ENCODE measurements around the gene TMEM151B. TPM values are rescaled to one million over a fixed set of nuclear protein-coding genes. Genes with fewer than 3 reads are reported as not detected.
"Not testable (repeated sequence)": the region's sequence is repeated elsewhere in the genome, so short reads cannot be mapped to it uniquely, and the experiment has no call there.

Gene TMEM151B
- total RNA-seq, 2 donors from 2014 or later: 0.22 to 0.51 TPM

DNA sequence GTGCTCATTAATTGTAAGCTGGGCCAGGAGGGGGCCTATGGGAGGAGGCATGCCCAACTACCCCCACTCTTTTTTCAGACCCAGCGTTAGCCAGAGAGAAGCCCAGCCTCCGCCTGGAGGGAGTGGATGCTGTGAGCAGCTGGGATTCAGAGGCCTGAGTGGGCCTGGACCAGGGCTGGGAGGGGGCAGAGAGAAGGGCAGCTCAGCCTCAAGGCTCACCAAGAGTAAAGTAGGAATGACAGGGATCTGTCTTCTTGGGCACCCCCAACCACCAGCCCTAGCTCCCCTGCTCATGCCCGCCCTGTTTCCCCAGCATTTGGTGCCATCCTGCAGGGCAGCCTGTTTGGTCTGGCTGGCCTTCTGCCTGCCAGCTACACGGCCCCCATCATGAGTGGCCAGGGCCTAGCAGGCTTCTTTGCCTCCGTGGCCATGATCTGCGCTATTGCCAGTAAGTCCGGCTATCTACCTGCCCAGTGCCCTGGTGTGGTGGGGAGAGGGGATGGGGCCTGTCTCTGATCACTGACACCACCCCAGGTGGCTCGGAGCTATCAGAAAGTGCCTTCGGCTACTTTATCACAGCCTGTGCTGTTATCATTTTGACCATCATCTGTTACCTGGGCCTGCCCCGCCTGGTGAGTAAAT lies 40.1 kb upstream of the TMEM151B start:
- Histone ChIP-seq H3K9me3 (ENCODE audit: control insufficient read depth, low read length) (no peaks in the 10 kb centered on the region), H3K27me3 (ENCODE audit: control insufficient read depth, insufficient read depth, low read length, poor library complexity, severe bottlenecking) (no peaks in the 10 kb centered on the region), H3K9ac (ENCODE audit: extremely low read depth, low read length, poor library complexity, severe bottlenecking) (no peak overlapping the region), H3K4me1 (ENCODE audit: control insufficient read depth, insufficient read depth, low read length) (peaks cover 14% of the 10 kb centered on the region), H3K36me3 (ENCODE audit: control insufficient read depth, insufficient read depth, low read length) (peaks cover 13% of the 10 kb centered on the region), H3K27ac (ENCODE audit: low read depth, low read length) (no peak overlapping the region), H3K4me3 (ENCODE audit: low read length) (no peak overlapping the region)
- H3K27ac Mint-ChIP-seq: no peak overlapping the region
- TF ChIP-seq, protein P1, sequence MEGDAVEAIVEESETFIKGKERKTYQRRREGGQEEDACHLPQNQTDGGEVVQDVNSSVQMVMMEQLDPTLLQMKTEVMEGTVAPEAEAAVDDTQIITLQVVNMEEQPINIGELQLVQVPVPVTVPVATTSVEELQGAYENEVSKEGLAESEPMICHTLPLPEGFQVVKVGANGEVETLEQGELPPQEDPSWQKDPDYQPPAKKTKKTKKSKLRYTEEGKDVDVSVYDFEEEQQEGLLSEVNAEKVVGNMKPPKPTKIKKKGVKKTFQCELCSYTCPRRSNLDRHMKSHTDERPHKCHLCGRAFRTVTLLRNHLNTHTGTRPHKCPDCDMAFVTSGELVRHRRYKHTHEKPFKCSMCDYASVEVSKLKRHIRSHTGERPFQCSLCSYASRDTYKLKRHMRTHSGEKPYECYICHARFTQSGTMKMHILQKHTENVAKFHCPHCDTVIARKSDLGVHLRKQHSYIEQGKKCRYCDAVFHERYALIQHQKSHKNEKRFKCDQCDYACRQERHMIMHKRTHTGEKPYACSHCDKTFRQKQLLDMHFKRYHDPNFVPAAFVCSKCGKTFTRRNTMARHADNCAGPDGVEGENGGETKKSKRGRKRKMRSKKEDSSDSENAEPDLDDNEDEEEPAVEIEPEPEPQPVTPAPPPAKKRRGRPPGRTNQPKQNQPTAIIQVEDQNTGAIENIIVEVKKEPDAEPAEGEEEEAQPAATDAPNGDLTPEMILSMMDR (conservative IDR thresholded peaks at IDR 0.05): no peak
- peaks cover 45% of the 10 kb centered on the region for H3K36me3 Mint-ChIP-seq (ENCODE audit: low read depth)
- no peak for DNase-seq
- 89 to 100% methylated on average over 1 to 8 of the region's 10 CpGs for WGBS, 2 experiments (ENCODE audit: insufficient coverage in 1 of 2, insufficient read length in 1 of 2)
- no peaks in the 10 kb centered on the region for H3K9me3 Mint-ChIP-seq
- no peaks in the 10 kb centered on the region for H3K27me3 Mint-ChIP-seq (ENCODE audit: insufficient read depth)
- peaks cover 34% of the 10 kb centered on the region for H3K4me1 Mint-ChIP-seq
- H3K4me3 Mint-ChIP-seq: no peak overlapping the region

DNA sequence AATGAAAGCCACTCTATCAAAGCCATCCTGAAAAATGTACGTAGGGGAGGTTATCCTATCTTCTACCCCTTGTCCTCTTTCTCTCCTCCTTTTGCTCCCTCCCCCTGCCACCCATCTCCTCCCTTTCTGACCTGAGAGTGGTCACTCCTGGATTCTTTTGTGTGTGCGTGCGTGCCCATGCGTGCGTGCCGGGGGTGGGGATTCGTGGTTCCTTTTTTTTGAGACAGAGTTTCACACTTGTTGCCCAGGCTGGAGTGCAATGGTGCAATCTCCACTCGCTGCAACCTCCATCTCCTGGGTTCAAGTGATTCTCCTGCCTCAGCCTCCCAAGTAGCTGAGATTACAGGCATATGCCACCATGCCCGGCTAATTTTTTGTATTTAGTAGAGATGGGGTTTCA lies 38.8 kb upstream of the TMEM151B start:
- H3K4me3 ChIP-seq (ENCODE audit: low read length); DNase-seq; H3K27ac ChIP-seq (ENCODE audit: low read depth, low read length); H3K9me3 Mint-ChIP-seq; H3K27me3 Mint-ChIP-seq (ENCODE audit: insufficient read depth); H3K27me3 ChIP-seq (ENCODE audit: control insufficient read depth, insufficient read depth, low read length, poor library complexity, severe bottlenecking); H3K9ac ChIP-seq (ENCODE audit: extremely low read depth, low read length, poor library complexity, severe bottlenecking); H3K4me1 ChIP-seq (ENCODE audit: control insufficient read depth, insufficient read depth, low read length); H3K9me3 ChIP-seq (ENCODE audit: control insufficient read depth, low read length); H3K4me3 Mint-ChIP-seq; H3K27ac Mint-ChIP-seq: not testable (repeated sequence)
- H3K36me3 Mint-ChIP-seq (ENCODE audit: low read depth): peaks cover 48% of the 10 kb centered on the region
- H3K36me3 ChIP-seq (ENCODE audit: control insufficient read depth, insufficient read depth, low read length): peaks cover 13% of the 10 kb centered on the region
- peaks cover 27% of the 10 kb centered on the region for H3K4me1 Mint-ChIP-seq
- WGBS, 2 experiments (ENCODE audit: insufficient coverage in 1 of 2, insufficient read length in 1 of 2): 90 to 96% methylated on average over 7 to 9 of the region's 9 CpGs

DNA sequence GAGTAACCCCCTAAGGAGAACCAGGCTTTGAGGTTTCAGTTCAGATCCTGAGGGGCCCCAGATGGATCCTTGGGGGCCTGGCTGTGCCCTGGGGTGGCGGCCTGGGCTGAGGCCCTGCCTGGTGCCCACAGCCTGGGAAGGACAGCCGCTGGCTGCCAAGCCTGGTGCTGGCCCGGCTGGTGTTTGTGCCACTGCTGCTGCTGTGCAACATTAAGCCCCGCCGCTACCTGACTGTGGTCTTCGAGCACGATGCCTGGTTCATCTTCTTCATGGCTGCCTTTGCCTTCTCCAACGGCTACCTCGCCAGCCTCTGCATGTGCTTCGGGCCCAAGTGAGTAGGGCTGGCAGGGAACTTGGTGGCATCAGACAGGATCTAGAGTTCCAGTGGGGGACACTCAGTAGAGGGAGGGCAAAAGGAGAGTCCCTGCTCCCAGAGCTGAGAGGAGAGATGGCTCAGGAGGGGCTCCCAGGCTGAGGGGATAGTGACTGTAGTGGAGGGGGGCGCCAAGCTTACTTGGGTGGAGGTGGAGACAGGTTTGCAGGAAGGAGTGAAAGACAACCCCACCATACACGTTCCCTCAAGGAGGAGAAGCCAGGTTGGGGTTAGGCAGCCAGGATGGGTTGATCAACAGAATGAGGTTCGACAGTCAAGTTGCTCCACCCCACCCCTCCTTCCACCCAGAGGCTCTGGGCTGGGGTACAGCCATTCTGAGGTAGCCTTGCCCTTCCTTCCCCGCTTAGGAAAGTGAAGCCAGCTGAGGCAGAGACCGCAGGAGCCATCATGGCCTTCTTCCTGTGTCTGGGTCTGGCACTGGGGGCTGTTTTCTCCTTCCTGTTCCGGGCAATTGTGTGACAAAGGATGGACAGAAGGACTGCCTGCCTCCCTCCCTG lies 37.3 kb upstream of the TMEM151B start:
- H3K9me3 ChIP-seq (ENCODE audit: control insufficient read depth, low read length): no peaks in the 10 kb centered on the region
- no peak overlapping the region for H3K4me3 ChIP-seq (ENCODE audit: low read length)
- Mint-ChIP-seq H3K4me3 (no peak overlapping the region), H3K9me3 (no peaks in the 10 kb centered on the region), H3K4me1 (peaks cover 24% of the 10 kb centered on the region), H3K27ac (no peak overlapping the region), H3K36me3 (ENCODE audit: low read depth) (peaks cover 48% of the 10 kb centered on the region), H3K27me3 (ENCODE audit: insufficient read depth) (no peaks in the 10 kb centered on the region)
- DNase-seq: no peak
- peaks cover 11% of the 10 kb centered on the region for H3K4me1 ChIP-seq (ENCODE audit: control insufficient read depth, insufficient read depth, low read length)
- TF ChIP-seq, protein P1 (conservative IDR thresholded peaks at IDR 0.05): no peak
- peaks cover 13% of the 10 kb centered on the region for H3K36me3 ChIP-seq (ENCODE audit: control insufficient read depth, insufficient read depth, low read length)
- no peak overlapping the region for H3K9ac ChIP-seq (ENCODE audit: extremely low read depth, low read length, poor library complexity, severe bottlenecking)
- no peaks in the 10 kb centered on the region for H3K27me3 ChIP-seq (ENCODE audit: control insufficient read depth, insufficient read depth, low read length, poor library complexity, severe bottlenecking)
- WGBS, 2 experiments (ENCODE audit: insufficient coverage in 1 of 2, insufficient read length in 1 of 2): 95% methylated on average over 11 to 16 of the region's 16 CpGs
- no peak overlapping the region for H3K27ac ChIP-seq (ENCODE audit: low read depth, low read length)
